Endometrium (tissue), 2 donors: ENCODE data around the gene MAP3K1.
"Not testable (repeated sequence)": the region's sequence is repeated elsewhere in the genome, so short reads cannot be mapped to it uniquely, and the experiment has no call there.

Source experiments
- FAIRE-seq: peaks from 2 replicates; lab custom pipeline; 2012; peaks lifted over from hg19 to GRCh38; lab: Jason Lieb, UNC
- donor health status: control.
- donor health status: control.

Gene MAP3K1

GRCh38 chr5:56814963-56815657 lies at the start of gene MAP3K1:
Gene MAP3K1 (plus strand): TSS chr5:56815549. CDS start chr5:56815574, 25 bp downstream.
- FAIRE-seq: no peak

DNA sequence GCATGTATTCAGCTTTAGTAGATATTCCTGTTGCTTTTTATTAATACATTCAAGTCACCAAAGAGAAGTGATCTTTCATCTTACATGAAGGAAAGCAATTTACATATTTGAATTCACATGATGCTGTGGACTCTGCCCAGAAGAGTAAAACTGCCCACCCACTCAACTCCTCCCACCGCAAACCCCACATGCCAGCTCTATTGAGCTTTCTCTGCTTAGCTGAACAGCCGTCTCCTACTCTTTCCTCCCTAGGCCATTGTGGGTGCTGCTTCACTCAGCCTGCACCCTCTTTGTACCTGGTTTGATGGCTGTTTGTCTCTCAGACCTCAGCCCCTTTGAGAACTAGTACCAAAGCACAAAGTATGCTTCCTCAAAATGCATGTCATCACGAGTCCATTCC lies 48.4 kb upstream of the MAP3K1 start:
- FAIRE-seq: no peak

GRCh38 chr5:56769875-56770604 lies 45.3 kb upstream of the MAP3K1 start:
- no peak for FAIRE-seq

- FAIRE-seq: no peak
Measured at GRCh38 chr5:56772767-56773166, 42.6 kb upstream of the MAP3K1 start.

GRCh38 chr5:56774957-56775356 lies 40.4 kb upstream of the MAP3K1 start:
- no peak for FAIRE-seq

DNA sequence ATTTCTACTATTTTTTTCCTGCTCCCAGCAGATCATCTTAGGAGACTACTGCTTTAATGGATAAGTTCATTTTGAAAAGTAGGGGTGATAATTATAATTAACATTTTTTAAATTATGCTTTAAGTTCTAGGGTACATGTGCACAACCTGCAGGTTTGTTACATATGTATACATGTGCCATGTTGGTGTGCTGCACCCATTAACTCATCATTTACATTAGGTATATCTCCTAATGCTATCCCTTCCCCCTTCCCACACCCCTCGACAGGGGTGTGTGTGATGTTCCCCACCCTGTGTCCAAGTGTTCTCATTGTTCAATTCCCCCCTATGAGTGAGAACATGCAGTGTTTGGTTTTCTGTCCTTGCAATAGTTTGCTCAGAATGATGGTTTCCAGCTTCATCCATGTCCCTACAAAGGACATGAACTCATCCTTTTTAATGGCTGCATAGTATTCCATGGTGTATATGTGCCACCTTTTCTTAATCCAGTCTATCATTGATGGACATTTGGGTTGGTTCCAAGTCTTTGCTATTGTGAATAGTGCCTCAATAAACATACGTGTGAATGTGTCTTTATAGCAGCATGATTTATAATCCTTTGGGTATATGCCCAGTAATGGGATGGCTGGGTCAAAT lies 39.0 kb upstream of the MAP3K1 start:
- FAIRE-seq: not testable (repeated sequence)

DNA sequence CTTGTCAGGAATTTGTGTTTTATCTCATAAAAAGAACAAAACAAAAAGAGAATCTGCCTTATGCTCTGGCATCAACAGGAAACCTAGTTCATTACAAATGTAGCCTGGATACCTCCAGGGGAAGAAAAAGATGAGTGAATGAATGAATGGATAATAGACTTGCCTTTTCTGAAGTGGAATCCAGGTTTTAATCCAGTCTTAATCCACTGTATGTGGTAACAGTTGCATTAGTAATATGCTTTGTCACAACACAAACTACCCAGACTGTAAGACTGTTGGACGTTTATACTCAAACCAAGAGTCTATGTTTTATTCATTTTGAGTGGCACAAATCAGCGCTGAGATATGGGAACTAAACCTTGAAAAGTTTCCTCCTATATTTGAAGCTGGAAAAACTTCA lies 32.1 kb upstream of the MAP3K1 start:
- no peak for FAIRE-seq

DNA sequence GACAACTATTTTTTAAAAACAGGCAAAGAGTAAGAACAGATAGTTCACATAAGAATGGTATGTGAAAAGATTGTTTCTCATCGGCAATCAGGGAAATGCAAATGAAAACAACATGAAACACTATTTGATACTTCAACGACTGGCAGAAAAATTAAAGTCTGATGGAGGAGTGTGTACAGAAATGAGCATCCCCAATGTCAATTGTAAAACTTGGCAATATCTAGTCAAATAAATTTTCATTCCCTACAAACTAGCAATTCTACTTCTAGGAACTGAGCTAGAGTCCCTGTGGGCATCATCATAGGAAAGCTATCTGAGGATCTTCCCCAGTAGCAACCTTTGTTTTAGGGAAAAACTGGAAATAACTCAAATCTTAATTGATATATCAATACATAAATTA lies 29.0 kb upstream of the MAP3K1 start:
- FAIRE-seq: no peak

DNA sequence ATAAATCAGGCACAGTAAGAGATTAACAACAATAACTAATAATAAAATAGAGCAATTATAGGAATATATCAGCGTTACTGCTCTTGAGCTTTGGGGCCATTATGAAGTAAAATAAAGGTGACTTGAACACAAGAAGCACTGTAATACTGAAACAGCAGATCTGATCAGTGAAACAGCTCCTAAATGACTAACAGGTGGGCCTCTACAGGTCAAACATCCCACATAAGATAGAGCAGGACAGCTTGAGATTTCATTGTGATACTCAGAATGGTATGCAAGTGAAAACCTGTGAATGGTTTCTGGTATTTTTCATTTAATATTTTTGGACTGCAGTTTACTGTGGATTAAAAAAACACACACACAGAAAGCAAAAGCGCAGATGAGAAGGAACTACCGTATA lies 24.0 kb upstream of the MAP3K1 start:
- no peak for FAIRE-seq

GRCh38 chr5:56798521-56798920 lies 16.8 kb upstream of the MAP3K1 start:
- no peak for FAIRE-seq

DNA sequence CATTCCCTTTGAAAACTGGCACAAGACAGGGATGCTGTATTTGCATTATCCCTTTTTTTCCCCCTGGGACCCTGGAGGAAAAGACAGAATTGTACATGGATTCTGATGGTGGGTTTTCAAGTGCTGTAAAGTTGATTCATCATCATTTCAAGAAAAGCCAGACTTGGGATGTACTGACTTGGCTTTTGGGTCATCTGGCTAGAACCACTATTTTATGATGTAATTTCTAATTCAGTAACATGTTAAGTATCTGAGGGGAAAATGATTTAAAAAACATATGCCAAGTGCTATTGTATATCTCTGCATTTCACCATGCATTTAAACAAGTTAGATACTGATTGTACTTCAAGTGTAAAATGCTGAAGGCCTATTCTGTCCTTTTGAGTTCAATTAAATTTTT lies 15.2 kb upstream of the MAP3K1 start:
- FAIRE-seq: no peak

- FAIRE-seq: no peak
Measured at GRCh38 chr5:56801256-56801655, 14.1 kb upstream of the MAP3K1 start.

GRCh38 chr5:56802205-56802604 lies 13.1 kb upstream of the MAP3K1 start:
- no peak for FAIRE-seq

DNA sequence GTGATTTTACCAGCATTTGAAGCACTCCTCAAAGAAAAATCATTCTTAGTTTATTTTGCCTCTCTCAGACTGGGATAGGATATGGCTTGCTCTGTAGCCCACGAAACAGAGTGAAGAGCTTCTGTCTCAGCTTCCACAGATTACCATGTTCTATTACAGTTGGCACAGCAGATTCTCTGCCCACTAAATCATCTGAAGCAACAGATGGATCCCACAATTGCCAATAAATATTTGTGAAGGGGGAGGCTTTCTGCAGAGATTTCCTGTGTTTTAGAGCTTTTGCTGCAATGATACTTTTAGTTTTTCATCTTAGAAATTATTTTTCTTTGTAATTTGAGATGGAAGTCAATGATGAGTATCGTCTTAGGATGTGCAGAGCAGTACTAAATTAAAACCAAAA lies 12.3 kb upstream of the MAP3K1 start:
- FAIRE-seq: no peak

GRCh38 chr5:56803894-56804293 lies 11.5 kb upstream of the MAP3K1 start:
- FAIRE-seq: no peak

- FAIRE-seq: no peak
Measured at GRCh38 chr5:56807679-56808078, 7.7 kb upstream of the MAP3K1 start.

GRCh38 chr5:56808211-56808610 lies 7.1 kb upstream of the MAP3K1 start:
- no peak for FAIRE-seq

GRCh38 chr5:56810826-56811225 lies 4.5 kb upstream of the MAP3K1 start:
- FAIRE-seq: no peak

- FAIRE-seq: no peak
Measured at GRCh38 chr5:56812110-56812509, 3.2 kb upstream of the MAP3K1 start.

DNA sequence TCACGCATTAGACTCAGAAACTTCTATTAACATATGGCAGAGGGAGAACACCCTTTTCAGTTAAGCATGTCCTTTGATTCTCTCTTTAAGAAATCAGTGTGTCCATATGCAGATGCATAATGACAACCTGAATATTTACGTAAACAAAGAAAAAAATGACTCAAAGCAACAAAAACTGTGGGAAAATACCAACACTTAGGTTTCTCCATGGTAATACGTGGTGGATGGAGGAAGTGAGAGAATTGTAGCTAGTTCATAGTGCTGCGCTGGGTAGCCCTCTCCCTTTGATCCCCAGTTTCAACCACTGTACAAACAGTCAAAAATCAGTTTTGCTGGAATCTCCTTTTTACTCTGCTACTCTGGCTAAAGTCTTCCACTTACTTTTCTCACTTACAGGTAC lies 2.0 kb upstream of the MAP3K1 start:
- FAIRE-seq: no peak

DNA sequence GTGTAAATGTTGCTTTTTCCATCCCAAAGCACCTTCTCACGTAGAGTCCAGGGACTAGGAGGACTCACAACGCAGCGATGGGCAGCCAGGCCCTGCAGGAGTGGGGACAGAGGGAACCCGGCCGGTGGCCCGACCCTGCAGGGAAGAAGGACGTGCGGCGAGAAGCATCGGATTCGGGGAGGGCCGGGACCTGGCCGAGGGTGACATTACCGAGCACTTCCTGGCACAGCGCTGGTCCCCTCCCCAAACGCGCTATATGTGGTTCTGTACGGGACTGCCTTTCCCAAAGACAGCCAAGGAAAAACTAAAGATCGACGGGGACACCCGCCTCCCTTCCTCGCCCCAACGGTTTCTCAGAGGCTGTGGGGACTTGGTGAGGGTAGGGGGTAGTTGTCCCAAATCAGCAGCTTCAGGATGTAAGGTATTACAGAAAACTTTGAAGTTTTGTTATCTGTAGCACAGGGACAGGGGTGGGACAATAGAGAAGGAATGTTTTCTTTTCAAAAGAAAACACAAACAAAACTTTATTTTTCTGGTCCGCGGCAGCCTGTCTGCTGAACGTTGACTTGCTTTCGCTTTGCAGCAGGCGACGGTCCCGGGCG lies 887 bp upstream of the MAP3K1 start:
- FAIRE-seq: no peak

DNA sequence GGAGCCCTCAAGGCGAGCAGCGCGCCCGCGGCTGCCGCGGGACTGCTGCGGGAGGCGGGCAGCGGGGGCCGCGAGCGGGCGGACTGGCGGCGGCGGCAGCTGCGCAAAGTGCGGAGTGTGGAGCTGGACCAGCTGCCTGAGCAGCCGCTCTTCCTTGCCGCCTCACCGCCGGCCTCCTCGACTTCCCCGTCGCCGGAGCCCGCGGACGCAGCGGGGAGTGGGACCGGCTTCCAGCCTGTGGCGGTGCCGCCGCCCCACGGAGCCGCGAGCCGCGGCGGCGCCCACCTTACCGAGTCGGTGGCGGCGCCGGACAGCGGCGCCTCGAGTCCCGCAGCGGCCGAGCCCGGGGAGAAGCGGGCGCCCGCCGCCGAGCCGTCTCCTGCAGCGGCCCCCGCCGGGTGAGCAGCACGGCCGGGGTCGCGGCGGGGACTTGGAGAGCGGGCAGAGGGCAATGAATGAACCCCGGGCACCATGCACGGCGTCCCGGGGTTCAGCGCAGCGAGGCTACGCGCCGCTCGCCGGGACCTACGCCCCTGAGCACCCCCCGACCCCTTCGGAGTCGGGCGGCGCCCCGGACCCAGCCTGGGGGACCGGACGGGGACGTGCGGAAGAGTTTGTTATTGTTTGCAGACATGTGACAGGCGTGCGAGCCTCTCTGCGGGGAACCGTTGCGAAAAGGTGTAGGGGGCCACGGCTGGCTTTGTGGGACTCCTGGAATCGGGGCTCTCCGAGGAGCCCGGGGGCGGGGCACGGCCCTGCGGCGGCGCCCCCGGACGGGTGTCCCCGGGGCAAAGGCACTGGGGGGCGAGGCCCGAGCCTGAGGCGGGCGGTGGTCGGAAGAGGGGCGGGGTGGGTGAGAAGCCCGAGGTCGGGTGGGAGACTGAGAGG lies 553 bp downstream of the MAP3K1 start:
- FAIRE-seq: no peak
